Stomach (tissue), 9 donors: ENCODE data around the gene APP. TPM values are rescaled to one million over a fixed set of nuclear protein-coding genes. Genes with fewer than 3 reads are reported as not detected.
"Not testable (repeated sequence)": the region's sequence is repeated elsewhere in the genome, so short reads cannot be mapped to it uniquely, and the experiment has no call there.

Source experiments
- DNase-seq, 2 donors: peaks; one replicate each; pipeline versions ENCODE4 v3.0.0 to v3.0.0-alpha.2; 2013 to 2019
- H3K27ac ChIP-seq, 5 donors: fragments of 200-600 bp in 4 of 5; sonication (generic) in 4 of 5; one replicate each; pipeline ENCODE4 v1.5.1; 2013 to 2019; ENCODE audit warnings: mild to moderate bottlenecking in 1 of 5, moderate library complexity in 1 of 5
- H3K27me3 ChIP-seq, 3 donors: fragments of 200-600 bp; sonication (generic); one replicate each; pipeline ENCODE4 v1.5.1; 2017 to 2019; ENCODE audit warnings: mixed run types in 1 of 3
- H3K36me3 ChIP-seq, 4 donors: fragments of 200-600 bp; sonication (generic); 1 replicate in 3 of 4; 2 replicates in 1 of 4; pipeline ENCODE4 v1.5.1; 2016 to 2019
- H3K4me1 ChIP-seq, 4 donors: fragments of 200-600 bp; sonication (generic); one replicate each; pipeline ENCODE4 v1.5.1; 2016 to 2019
- H3K4me3 ChIP-seq, 4 donors: fragments of 200-600 bp; sonication (generic) in 3 of 4; one replicate each; pipeline ENCODE4 v1.5.1; 2016 to 2019; ENCODE audit warnings: mild to moderate bottlenecking in 1 of 4
- H3K9me3 ChIP-seq, 4 donors: fragments of 200-600 bp; sonication (generic); one replicate each; pipeline ENCODE4 v1.5.1; 2016 to 2019
- CTCF ChIP-seq, 7 experiments: fragments of 450-650 bp in 4 of 7; fragments of 200-600 bp in 3 of 7; sonication (generic) in 3 of 7; IDR thresholded peaks; one replicate each; pipeline ENCODE4 v1.5.1; 2016 to 2019; ENCODE audit warnings: antibody characterized with exemption in 7 of 7, control low read depth in 2 of 7, mild to moderate bottlenecking in 1 of 7
- EP300 ChIP-seq: sonication (generic); formaldehyde crosslinking; IDR thresholded peaks from one replicate; pipeline ENCODE4 v1.6.1; 2017; ENCODE audit warnings: antibody characterized with exemption
- POLR2A ChIP-seq, 4 donors: fragments of 450-650 bp; IDR thresholded peaks; one replicate each; pipeline ENCODE4 v1.6.1; 2016; ENCODE audit warnings: antibody characterized with exemption in 4 of 4, control low read depth in 2 of 4, mild to moderate bottlenecking in 1 of 4, moderate library complexity in 1 of 4
- POLR2AphosphoS5 ChIP-seq, 3 donors: sonication (generic); formaldehyde crosslinking; IDR thresholded peaks; one replicate each; pipeline ENCODE4 v1.6.1; 2016; ENCODE audit warnings: antibody characterized with exemption in 3 of 3
- WGBS, 5 donors: extraction: QIAGEN DNeasy Blood & Tissue Kit in 3 of 5; methylation state at CpG; one replicate each; pipeline versions ENCODE4 v1.1.5 to v1.1.7; 2013 to 2018; 5-methylcytosine and 5-hydroxymethylcytosine counted together
- intact Hi-C: fragments of 100-400 bp; cut with DNase I; formaldehyde crosslinking; loops from one replicate; pipeline ENCODE4 v1.15.1; 2023; ENCODE audit warnings: low total_unique reads
- polyA plus RNA-seq, 3 donors: library from polyadenylated mRNA; stranded (reverse); fragments of 200-250 nt; gene quantifications; one replicate each; pipeline ENCODE4 v1.2.3, GENCODE V29; 2013
- total RNA-seq, 5 donors: library from RNA; depleted of rRNA; stranded (reverse); fragments of >200 nt; gene quantifications; one replicate each; pipeline versions ENCODE4 v1.1.0 to v1.2.3, GENCODE V29; 2014 to 2016
- donor health status: healthy with polysubstance abuse.
- donor health status: Bipolar disorder and iron deficiency.
- donor health status: healthy.

APP gene
- total and polyA plus RNA-seq, 8 donors = 41.2 to 408 (median 200) TPM

GRCh38 chr21:25925936-25926335, 244.6 kb downstream of the APP start:
- H3K36me3 ChIP-seq = no peaks in the 10 kb centered on the region
- no peak for TF ChIP-seq POLR2A (IDR thresholded peaks at IDR 0.05)
- TF ChIP-seq EP300 = peak; percentile 21
- peak; percentile 66 to 90 (median 86) for TF ChIP-seq POLR2AphosphoS5 (IDR thresholded peaks at IDR 0.05)
- WGBS, 5 donors = 10 to 43% (median 24%) methylated on average over 2 of the region's 2 CpGs
- H3K9me3 ChIP-seq = no peaks in the 10 kb centered on the region
- intact Hi-C loops = no loop called here
- DNase-seq = peak; percentile 41 to 43
- H3K4me3 ChIP-seq = no peak overlapping the region
- H3K27ac ChIP-seq = peak overlapping the region; percentile 42 to 75 (median 61)
- H3K4me1 ChIP-seq = peaks cover 18 to 43% (median 29%) of the 10 kb centered on the region in 4 donors
- H3K27me3 ChIP-seq = no peaks in the 10 kb centered on the region

DNA sequence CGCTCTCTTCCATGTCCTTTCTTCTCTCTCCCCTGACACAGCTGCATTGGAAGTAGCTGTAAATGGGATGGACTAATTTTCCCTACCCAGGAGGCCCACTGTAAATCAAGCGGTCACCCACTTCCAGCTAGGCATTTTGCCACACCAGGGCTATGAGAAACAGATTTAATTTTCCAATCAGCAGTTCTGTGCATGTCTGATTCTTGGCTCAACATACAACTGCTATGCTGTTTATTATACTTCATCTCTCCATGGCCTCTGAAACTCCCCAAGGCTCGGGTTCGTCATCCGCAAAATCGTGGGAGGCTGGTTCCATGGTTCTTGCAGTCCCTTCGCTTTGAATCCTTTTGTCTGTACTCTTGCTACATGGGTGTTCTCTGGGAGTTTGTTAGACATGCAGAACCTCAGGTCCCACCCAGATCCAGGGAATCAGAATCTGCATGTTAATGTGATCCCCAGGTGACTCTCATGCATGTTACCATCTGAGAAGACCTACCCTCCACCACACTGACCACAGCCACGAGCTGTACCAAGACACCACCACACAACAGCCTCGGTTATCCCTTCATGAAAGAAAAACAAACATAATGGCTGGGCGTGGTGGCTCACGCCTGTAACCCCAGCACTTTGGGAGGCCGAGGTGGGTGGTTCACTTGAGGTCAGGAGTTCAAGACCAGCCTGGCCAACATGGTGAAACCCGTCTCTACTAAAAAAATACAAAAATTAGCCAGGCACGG, 245.3 kb downstream of the APP start:
- no peak overlapping the region for H3K4me3 ChIP-seq
- intact Hi-C loops = no loop called here
- peaks cover 18 to 38% (median 29%) of the 10 kb centered on the region in 4 donors for H3K4me1 ChIP-seq
- H3K27me3 ChIP-seq = no peaks in the 10 kb centered on the region
- TF ChIP-seq POLR2AphosphoS5 (IDR thresholded peaks at IDR 0.05) = no peak
- TF ChIP-seq CTCF (IDR thresholded peaks at IDR 0.05) = no peak
- TF ChIP-seq POLR2A (IDR thresholded peaks at IDR 0.05) = no peak
- no peak for TF ChIP-seq EP300
- no peaks in the 10 kb centered on the region for H3K9me3 ChIP-seq
- 60 to 71% (median 64%) methylated on average over 13 to 14 of the region's 14 CpGs for WGBS, 5 donors
- no peak for DNase-seq
- H3K27ac ChIP-seq = peak overlapping the region in 4 of 5 donors; percentile 25 to 75 (median 52)
- no peaks in the 10 kb centered on the region for H3K36me3 ChIP-seq

GRCh38 chr21:25918152-25918551, 252.4 kb downstream of the APP start:
- H3K36me3 ChIP-seq, H3K4me3 ChIP-seq, intact Hi-C loops, H3K27me3 ChIP-seq, H3K9me3 ChIP-seq, DNase-seq, H3K27ac ChIP-seq, H3K4me1 ChIP-seq: not testable (repeated sequence)
- 92 to 99% (median 99%) methylated on average over 9 to 15 of the region's 17 CpGs for WGBS, 5 donors

DNA sequence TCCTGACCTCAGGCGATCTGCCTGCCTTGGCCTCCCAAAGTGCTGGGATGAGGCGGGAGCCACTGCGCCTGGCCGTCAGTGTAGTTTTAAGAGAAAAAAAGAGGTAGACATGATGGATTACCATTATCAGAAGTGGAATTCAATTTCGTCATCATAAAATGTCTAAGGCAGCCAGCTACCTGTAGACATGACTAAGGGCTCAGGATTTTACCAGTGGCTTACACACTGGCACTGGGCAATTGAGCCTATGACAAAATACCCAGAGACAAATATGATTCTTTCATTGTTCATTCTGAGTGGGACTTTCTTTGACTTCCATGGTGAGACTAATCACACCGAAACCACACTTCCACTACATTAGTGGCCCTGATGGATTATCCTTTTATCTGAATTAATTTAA, 254.3 kb downstream of the APP start:
- Histone ChIP-seq H3K4me3 (no peak overlapping the region), H3K9me3 (no peaks in the 10 kb centered on the region), H3K27ac (no peak overlapping the region), H3K36me3 (peaks cover 0 to 7% (median 2%) of the 10 kb centered on the region in 4 donors), H3K4me1 (peaks cover 5 to 17% (median 11%) of the 10 kb centered on the region in 4 donors), H3K27me3 (no peaks in the 10 kb centered on the region)
- 94 to 100% (median 96%) methylated on average over 6 of the region's 6 CpGs for WGBS, 5 donors
- DNase-seq = no peak
- TF ChIP-seq EP300 = no peak
- TF ChIP-seq POLR2A (IDR thresholded peaks at IDR 0.05) = no peak
- no peak for TF ChIP-seq POLR2AphosphoS5 (IDR thresholded peaks at IDR 0.05)
- intact Hi-C loops = no loop called here

GRCh38 chr21:25913479-25913878, 257.1 kb downstream of the APP start:
- Histone ChIP-seq H3K4me1 (peaks cover 5 to 22% (median 13%) of the 10 kb centered on the region in 4 donors), H3K27ac (no peak overlapping the region), H3K9me3 (no peaks in the 10 kb centered on the region), H3K27me3 (no peaks in the 10 kb centered on the region), H3K36me3 (peaks cover 0 to 9% (median 3%) of the 10 kb centered on the region in 4 donors), H3K4me3 (no peak overlapping the region)
- DNase-seq = no peak
- intact Hi-C loops = no loop called here
- no peak for TF ChIP-seq CTCF (IDR thresholded peaks at IDR 0.05)
- TF ChIP-seq POLR2AphosphoS5 (IDR thresholded peaks at IDR 0.05) = no peak
- no peak for TF ChIP-seq POLR2A (IDR thresholded peaks at IDR 0.05)
- no peak for TF ChIP-seq EP300
- 78 to 91% (median 85%) methylated on average over 3 of the region's 3 CpGs for WGBS, 5 donors

GRCh38 chr21:25912402-25912746, 258.2 kb downstream of the APP start:
- no peaks in the 10 kb centered on the region for H3K9me3 ChIP-seq
- peak overlapping the region in 1 of 5 donors; percentile 44 for H3K27ac ChIP-seq
- peaks cover 0 to 9% (median 3%) of the 10 kb centered on the region in 4 donors for H3K36me3 ChIP-seq
- no peak for DNase-seq
- WGBS, 5 donors = 46 to 67% (median 57%) methylated on average over 2 of the region's 2 CpGs
- H3K4me3 ChIP-seq = no peak overlapping the region
- H3K4me1 ChIP-seq = peaks cover 8 to 33% (median 20%) of the 10 kb centered on the region in 4 donors
- TF ChIP-seq EP300 (no peak), POLR2AphosphoS5 (IDR thresholded peaks at IDR 0.05) (no peak), CTCF (IDR thresholded peaks at IDR 0.05) (no peak), POLR2A (IDR thresholded peaks at IDR 0.05) (no peak)
- intact Hi-C loops = no loop called here
- no peaks in the 10 kb centered on the region for H3K27me3 ChIP-seq
